Activated CD8-positive, alpha-beta memory T cell treated with anti-CD3 and anti-CD28 coated beads, Interleukin-2, amount 50 U/mL, for 48 hours (primary cell): ENCODE results near the gene PTK7.
"Not testable (repeated sequence)": the region's sequence is repeated elsewhere in the genome, so short reads cannot be mapped to it uniquely, and the experiment has no call there.

Experiments
- DNase-seq: peaks from one replicate; pipeline ENCODE4 v3.0.0-alpha.2; 2020

The PTK7 gene

GRCh38 chr6:43120944-43121913, 45.1 kb downstream of the PTK7 start:
- no peak for DNase-seq

- no peak for DNase-seq
Measured at GRCh38 chr6:43122146-43122545, 46.0 kb downstream of the PTK7 start.

GRCh38 chr6:43123461-43124314, 47.6 kb downstream of the PTK7 start:
- DNase-seq: no peak

GRCh38 chr6:43124481-43124880, 48.4 kb downstream of the PTK7 start:
- no peak for DNase-seq

GRCh38 chr6:43125119-43125518, 49.0 kb downstream of the PTK7 start:
- DNase-seq: no peak

- no peak for DNase-seq
Measured at GRCh38 chr6:43125555-43125954, 49.4 kb downstream of the PTK7 start.

GRCh38 chr6:43127180-43127579, 51.1 kb downstream of the PTK7 start:
- no peak for DNase-seq

GRCh38 chr6:43127877-43128276, 51.8 kb downstream of the PTK7 start:
- no peak for DNase-seq

GRCh38 chr6:43128926-43129325, 52.8 kb downstream of the PTK7 start:
- no peak for DNase-seq

GRCh38 chr6:43129434-43130194, 53.5 kb downstream of the PTK7 start:
- no peak for DNase-seq

- no peak for DNase-seq
Measured at GRCh38 chr6:43130429-43130828, 54.3 kb downstream of the PTK7 start.

- not testable (repeated sequence) for DNase-seq
Measured at GRCh38 chr6:43131379-43131778, 55.3 kb downstream of the PTK7 start.

GRCh38 chr6:43138267-43138666, 62.2 kb downstream of the PTK7 start:
- no peak for DNase-seq

GRCh38 chr6:43139973-43140372, 63.9 kb downstream of the PTK7 start:
- not testable (repeated sequence) for DNase-seq

GRCh38 chr6:43141644-43142043, 65.5 kb downstream of the PTK7 start:
- DNase-seq: peak; percentile 54

- DNase-seq: peak; percentile 66
Measured at GRCh38 chr6:43142101-43142500, 66.0 kb downstream of the PTK7 start.

GRCh38 chr6:43143235-43144128, 67.4 kb downstream of the PTK7 start:
- DNase-seq: peak; percentile 92

- DNase-seq: no peak
Measured at GRCh38 chr6:43144879-43145278, 68.8 kb downstream of the PTK7 start.

- DNase-seq: no peak
Measured at GRCh38 chr6:43146261-43146660, 70.1 kb downstream of the PTK7 start.

- DNase-seq: no peak
Measured at GRCh38 chr6:43146709-43147688, 70.9 kb downstream of the PTK7 start.
